ENCODE results near the gene PAQR4.
A peak's percentile ranks its signal among the peaks of the same experiment; 100 is the strongest.

Gene PAQR4

GRCh38 chr16:3013491-3013951 lies 44.4 kb downstream of the PAQR4 start:
- H3K9me3 ChIP-seq (ENCODE audit: insufficient read depth, low read depth, low read length) = no peaks in the 10 kb centered on the region
- H3K4me3 ChIP-seq (ENCODE audit: low read length) = no peak overlapping the region; the same call in 1 of the 2 replicates
- peaks cover 32% of the 10 kb centered on the region for H3K27me3 ChIP-seq (ENCODE audit: insufficient read depth, low read length)
- H3K9ac ChIP-seq (ENCODE audit: low read depth, low read length) = no peak overlapping the region
- no peak overlapping the region for H3K27ac ChIP-seq (ENCODE audit: low read length)
- peaks cover 22% of the 10 kb centered on the region for H3K36me3 ChIP-seq (ENCODE audit: insufficient read depth, low read depth, low read length)
- H3K4me1 ChIP-seq (ENCODE audit: insufficient read depth, low read length) = peaks cover 30% of the 10 kb centered on the region

- no peak overlapping the region for H3K4me3 ChIP-seq (ENCODE audit: low read length)
- peaks cover 32% of the 10 kb centered on the region for H3K27me3 ChIP-seq (ENCODE audit: insufficient read depth, low read length)
- no peaks in the 10 kb centered on the region for H3K9me3 ChIP-seq (ENCODE audit: insufficient read depth, low read depth, low read length)
- H3K4me1 ChIP-seq (ENCODE audit: insufficient read depth, low read length) = peaks cover 23% of the 10 kb centered on the region
- H3K9ac ChIP-seq (ENCODE audit: low read depth, low read length) = no peak overlapping the region
- H3K27ac ChIP-seq (ENCODE audit: low read length) = no peak overlapping the region
- H3K36me3 ChIP-seq (ENCODE audit: insufficient read depth, low read depth, low read length) = peaks cover 22% of the 10 kb centered on the region
Measured at GRCh38 chr16:3013998-3014690, 45.0 kb downstream of the PAQR4 start.

GRCh38 chr16:3014971-3015370 lies 45.8 kb downstream of the PAQR4 start:
- Histone ChIP-seq H3K27me3 (ENCODE audit: insufficient read depth, low read length) (peaks cover 32% of the 10 kb centered on the region), H3K9me3 (ENCODE audit: insufficient read depth, low read depth, low read length) (no peaks in the 10 kb centered on the region), H3K4me1 (ENCODE audit: insufficient read depth, low read length) (peaks cover 23% of the 10 kb centered on the region), H3K9ac (ENCODE audit: low read depth, low read length) (no peak overlapping the region), H3K27ac (ENCODE audit: low read length) (no peak overlapping the region), H3K4me3 (ENCODE audit: low read length) (no peak overlapping the region), H3K36me3 (ENCODE audit: insufficient read depth, low read depth, low read length) (peaks cover 22% of the 10 kb centered on the region)

GRCh38 chr16:3015865-3016521 lies 46.8 kb downstream of the PAQR4 start:
- peaks cover 22% of the 10 kb centered on the region for H3K36me3 ChIP-seq (ENCODE audit: insufficient read depth, low read depth, low read length)
- H3K4me1 ChIP-seq (ENCODE audit: insufficient read depth, low read length) = peaks cover 23% of the 10 kb centered on the region

GRCh38 chr16:3017344-3017743 lies 48.2 kb downstream of the PAQR4 start:
- Histone ChIP-seq H3K9me3 (ENCODE audit: insufficient read depth, low read depth, low read length) (no peaks in the 10 kb centered on the region), H3K27me3 (ENCODE audit: insufficient read depth, low read length) (peaks cover 22% of the 10 kb centered on the region), H3K36me3 (ENCODE audit: insufficient read depth, low read depth, low read length) (peaks cover 28% of the 10 kb centered on the region), H3K4me1 (ENCODE audit: insufficient read depth, low read length) (peaks cover 24% of the 10 kb centered on the region), H3K4me3 (ENCODE audit: low read length) (peak overlapping the region; percentile 98), H3K9ac (ENCODE audit: low read depth, low read length) (peak overlapping the region; percentile 97), H3K27ac (ENCODE audit: low read length) (peak overlapping the region; percentile 79)

More at GRCh38 chr16:3015865-3016521, 46.8 kb downstream of the PAQR4 start:
- H3K9me3 ChIP-seq (ENCODE audit: insufficient read depth, low read depth, low read length) = no peaks in the 10 kb centered on the region
- H3K27me3 ChIP-seq (ENCODE audit: insufficient read depth, low read length) = peaks cover 32% of the 10 kb centered on the region
- peak overlapping the region; percentile 43 for H3K4me3 ChIP-seq (ENCODE audit: low read length)
- H3K9ac ChIP-seq (ENCODE audit: low read depth, low read length) = no peak overlapping the region
- no peak overlapping the region for H3K27ac ChIP-seq (ENCODE audit: low read length)

- H3K4me3 ChIP-seq (ENCODE audit: low read length) = peak within 1 kb of the TSS; percentile 98
- H3K27ac ChIP-seq (ENCODE audit: low read length) = peak within 1 kb of the TSS; percentile 79
- H3K36me3 ChIP-seq (ENCODE audit: insufficient read depth, low read depth, low read length) = peaks cover 33% of the 10 kb centered on the region
- H3K4me1 ChIP-seq (ENCODE audit: insufficient read depth, low read length) = peaks cover 29% of the 10 kb centered on the region
- peak within 1 kb of the TSS; percentile 97 for H3K9ac ChIP-seq (ENCODE audit: low read depth, low read length)
- H3K27me3 ChIP-seq (ENCODE audit: insufficient read depth, low read length) = peaks cover 16% of the 10 kb centered on the region
- no peaks in the 10 kb centered on the region for H3K9me3 ChIP-seq (ENCODE audit: insufficient read depth, low read depth, low read length)
Measured at GRCh38 chr16:3017794-3018506, 48.8 kb downstream of the PAQR4 start, which contains the start of gene CLDN6. Gene CLDN6, minus strand, starts transcription at chr16:3018183. Its CDS starts 2,162 bp downstream, at chr16:3016021.

GRCh38 chr16:3019594-3020246 lies 50.6 kb downstream of the PAQR4 start:
- peaks cover 5% of the 10 kb centered on the region; the same call in 1 of the 2 replicates for H3K27me3 ChIP-seq (ENCODE audit: insufficient read depth, low read length)
- H3K9ac ChIP-seq (ENCODE audit: low read depth, low read length) = no peak overlapping the region
- no peak overlapping the region for H3K27ac ChIP-seq (ENCODE audit: low read length)
- H3K9me3 ChIP-seq (ENCODE audit: insufficient read depth, low read depth, low read length) = no peaks in the 10 kb centered on the region
- H3K4me1 ChIP-seq (ENCODE audit: insufficient read depth, low read length) = peaks cover 23% of the 10 kb centered on the region
- peaks cover 28% of the 10 kb centered on the region for H3K36me3 ChIP-seq (ENCODE audit: insufficient read depth, low read depth, low read length)
- peak overlapping the region; percentile 65 for H3K4me3 ChIP-seq (ENCODE audit: low read length)

GRCh38 chr16:3020247-3020603 lies 51.1 kb downstream of the PAQR4 start, which contains the start of gene TNFRSF12A:
Gene TNFRSF12A, plus strand, starts transcription at chr16:3020368. Its CDS starts 30 bp downstream, at chr16:3020398.
- H3K36me3 ChIP-seq (ENCODE audit: insufficient read depth, low read depth, low read length) = peaks cover 23% of the 10 kb centered on the region; the same call in 1 of the 2 replicates
- peak within 1 kb of the TSS; percentile 92 for H3K4me3 ChIP-seq (ENCODE audit: low read length)
- H3K9me3 ChIP-seq (ENCODE audit: insufficient read depth, low read depth, low read length) = no peaks in the 10 kb centered on the region
- peak within 1 kb of the TSS; percentile 40 for H3K27ac ChIP-seq (ENCODE audit: low read length)
- H3K9ac ChIP-seq (ENCODE audit: low read depth, low read length) = peak within 1 kb of the TSS; percentile 97
- peaks cover 5% of the 10 kb centered on the region; the same call in 1 of the 2 replicates for H3K27me3 ChIP-seq (ENCODE audit: insufficient read depth, low read length)
- H3K4me1 ChIP-seq (ENCODE audit: insufficient read depth, low read length) = peaks cover 20% of the 10 kb centered on the region

- peak overlapping the region; percentile 40 for H3K27ac ChIP-seq (ENCODE audit: low read length)
Measured at GRCh38 chr16:3020604-3021448, 51.7 kb downstream of the PAQR4 start.

GRCh38 chr16:3021449-3022207 lies 52.5 kb downstream of the PAQR4 start:
- Histone ChIP-seq H3K9ac (ENCODE audit: low read depth, low read length) (peak overlapping the region; percentile 97; the same call in 1 of the 2 replicates), H3K4me3 (ENCODE audit: low read length) (peak overlapping the region; percentile 92)

More at GRCh38 chr16:3020604-3021448, 51.7 kb downstream of the PAQR4 start:
- peaks cover 5% of the 10 kb centered on the region; the same call in 1 of the 2 replicates for H3K27me3 ChIP-seq (ENCODE audit: insufficient read depth, low read length)
- peaks cover 23% of the 10 kb centered on the region for H3K36me3 ChIP-seq (ENCODE audit: insufficient read depth, low read depth, low read length)
- H3K9ac ChIP-seq (ENCODE audit: low read depth, low read length) = peak overlapping the region; percentile 97
- H3K4me1 ChIP-seq (ENCODE audit: insufficient read depth, low read length) = peaks cover 18% of the 10 kb centered on the region
- no peaks in the 10 kb centered on the region for H3K9me3 ChIP-seq (ENCODE audit: insufficient read depth, low read depth, low read length)
- H3K4me3 ChIP-seq (ENCODE audit: low read length) = peak overlapping the region; percentile 92

More at GRCh38 chr16:3021449-3022207, 52.5 kb downstream of the PAQR4 start:
- no peaks in the 10 kb centered on the region for H3K9me3 ChIP-seq (ENCODE audit: insufficient read depth, low read depth, low read length)
- peaks cover 5% of the 10 kb centered on the region; the same call in 1 of the 2 replicates for H3K27me3 ChIP-seq (ENCODE audit: insufficient read depth, low read length)
- H3K27ac ChIP-seq (ENCODE audit: low read length) = peak overlapping the region; percentile 40
- H3K4me1 ChIP-seq (ENCODE audit: insufficient read depth, low read length) = peaks cover 13% of the 10 kb centered on the region
- H3K36me3 ChIP-seq (ENCODE audit: insufficient read depth, low read depth, low read length) = peaks cover 25% of the 10 kb centered on the region

Measured in iPS-20b (cell line).